ENCODE data around the gene NIN. TPM values are rescaled to one million over a fixed set of nuclear protein-coding genes. Genes with fewer than 3 reads are reported as not detected.

Gene NIN
- total RNA-seq, 4 donors from 2014 or later, result 30.2 to 43.1 (median 38.6) TPM

- Histone ChIP-seq H3K9me3 (no peaks in the 10 kb centered on the region), H3K36me3 (peaks cover 9 to 87% of the 10 kb centered on the region in 2 donors), H3K27ac (no peak overlapping the region), H3K4me3 (no peak overlapping the region), H3K4me1 (no peaks in the 10 kb centered on the region), H3K27me3 (no peaks in the 10 kb centered on the region)
- peak; percentile 47 for TF ChIP-seq POLR2AphosphoS5 (IDR thresholded peaks at IDR 0.05)
- no peak for TF ChIP-seq CTCF (IDR thresholded peaks at IDR 0.05)
- 82 to 84% methylated on average over 5 of the region's 5 CpGs for WGBS, 2 donors (ENCODE audit: low coverage in 1 of 2)
- no peak for ATAC-seq
Observed at GRCh38 chr14:50758945-50759344, 72.0 kb downstream of the NIN start.

GRCh38 chr14:50758305-50758704 is 72.7 kb downstream of the NIN start:
- Histone ChIP-seq H3K27me3 (no peaks in the 10 kb centered on the region), H3K4me1 (no peaks in the 10 kb centered on the region), H3K9me3 (no peaks in the 10 kb centered on the region), H3K36me3 (peaks cover 4 to 87% of the 10 kb centered on the region in 2 donors), H3K27ac (no peak overlapping the region), H3K4me3 (no peak overlapping the region)
- TF ChIP-seq EP300 (IDR thresholded peaks at IDR 0.05), result no peak
- no peak for TF ChIP-seq CTCF (IDR thresholded peaks at IDR 0.05)
- no peak for TF ChIP-seq POLR2A (IDR thresholded peaks at IDR 0.05)
- TF ChIP-seq POLR2AphosphoS5 (IDR thresholded peaks at IDR 0.05), result no peak
- 94 to 95% methylated on average over 4 to 6 of the region's 7 CpGs for WGBS, 2 donors (ENCODE audit: low coverage in 1 of 2)
- ATAC-seq, result no peak

GRCh38 chr14:50757702-50758101 is 73.3 kb downstream of the NIN start:
- Histone ChIP-seq H3K4me1 (no peaks in the 10 kb centered on the region), H3K9me3 (no peaks in the 10 kb centered on the region), H3K4me3 (no peak overlapping the region), H3K27ac (no peak overlapping the region), H3K27me3 (no peaks in the 10 kb centered on the region), H3K36me3 (peaks cover 0 to 87% of the 10 kb centered on the region in 2 donors)
- TF ChIP-seq POLR2A (IDR thresholded peaks at IDR 0.05), result no peak
- TF ChIP-seq CTCF (IDR thresholded peaks at IDR 0.05), result no peak
- no peak for TF ChIP-seq POLR2AphosphoS5 (IDR thresholded peaks at IDR 0.05)
- TF ChIP-seq EP300 (IDR thresholded peaks at IDR 0.05), result no peak
- ATAC-seq, result no peak
- WGBS, 2 donors (ENCODE audit: low coverage in 1 of 2), result 60 to 94% methylated on average over 1 to 4 of the region's 4 CpGs

- Histone ChIP-seq H3K4me3 (no peak overlapping the region), H3K27ac (no peak overlapping the region), H3K36me3 (peaks cover 0 to 87% of the 10 kb centered on the region in 2 donors), H3K9me3 (no peaks in the 10 kb centered on the region), H3K4me1 (no peaks in the 10 kb centered on the region), H3K27me3 (no peaks in the 10 kb centered on the region)
- WGBS, 2 donors (ENCODE audit: low coverage in 1 of 2), result 88 to 95% methylated on average over 8 of the region's 8 CpGs
- TF ChIP-seq EP300 (IDR thresholded peaks at IDR 0.05) (no peak), POLR2A (IDR thresholded peaks at IDR 0.05) (no peak), POLR2AphosphoS5 (IDR thresholded peaks at IDR 0.05) (no peak), CTCF (IDR thresholded peaks at IDR 0.05) (no peak)
- ATAC-seq, result no peak
Observed at GRCh38 chr14:50756300-50756699, 74.7 kb downstream of the NIN start.

DNA sequence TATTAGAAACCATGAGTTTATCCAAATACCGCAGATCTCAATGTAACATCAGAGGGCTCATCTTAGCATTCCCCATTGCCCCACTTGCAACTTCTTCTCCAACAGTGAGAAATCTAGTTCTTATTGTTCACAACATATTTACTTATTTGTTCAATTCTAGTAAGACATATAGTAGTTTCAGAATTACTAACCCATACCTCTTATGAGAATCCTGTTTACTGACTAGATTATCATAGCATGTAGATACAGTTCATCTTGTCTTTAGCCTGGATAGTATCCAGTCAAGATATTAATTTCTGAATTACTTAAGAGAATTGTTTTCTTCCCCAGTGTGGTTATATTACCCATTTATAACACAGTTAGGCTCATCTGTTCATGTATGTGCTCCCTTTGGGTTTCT is 80.6 kb downstream of the NIN start:
- ATAC-seq, result no peak
- TF ChIP-seq EP300 (IDR thresholded peaks at IDR 0.05) (no peak), POLR2A (IDR thresholded peaks at IDR 0.05) (no peak), POLR2AphosphoS5 (IDR thresholded peaks at IDR 0.05) (no peak), CTCF (IDR thresholded peaks at IDR 0.05) (no peak)
- 100% methylated on average over 1 of the region's 1 CpG for WGBS, 2 donors (ENCODE audit: low coverage in 1 of 2)

More for the DNA sequence above, 80.6 kb downstream of the NIN start:
- no peaks in the 10 kb centered on the region for H3K4me1 ChIP-seq
- H3K9me3 ChIP-seq, result no peaks in the 10 kb centered on the region
- no peak overlapping the region for H3K27ac ChIP-seq
- no peaks in the 10 kb centered on the region for H3K27me3 ChIP-seq
- no peak overlapping the region for H3K4me3 ChIP-seq
- H3K36me3 ChIP-seq, result peaks cover 0 to 87% of the 10 kb centered on the region in 2 donors
